HEK293T (cell line): ENCODE results near the gene DHX9.

Experiments used
- CTCF ChIA-PET: fragments of 350-600 bp; formaldehyde crosslinking; extraction: SDS; loops from one replicate; lab custom pipeline; 2021; ENCODE audit warnings: antibody characterized with exemption, inconsistent platforms; lab: Yijun Ruan, JAX
- POLR2A ChIA-PET: fragments of 350-600 bp; formaldehyde crosslinking; extraction: SDS; loops from one replicate; lab custom pipeline; 2020; ENCODE audit warnings: antibody characterized with exemption, inconsistent platforms; lab: Yijun Ruan, JAX
- DNase-seq: peaks from one replicate; pipeline ENCODE4 v3.0.0; 2012; ENCODE audit warnings: mixed read lengths; ENCODE audit errors: extremely low spot score
- ARNT ChIP-seq: fragments of 450-650 bp; IDR thresholded peaks from 2 replicates; pipeline ENCODE4 v1.6.1; 2017; ENCODE audit warnings: mild to moderate bottlenecking
- BHLHE40 ChIP-seq: fragments of 450-650 bp; IDR thresholded peaks from 2 replicates; pipeline ENCODE4 v1.6.1; 2016; ENCODE audit warnings: mild to moderate bottlenecking, moderate library complexity, borderline replicate concordance
- CTBP1 ChIP-seq: fragments of 450-650 bp; IDR thresholded peaks from 2 replicates; pipeline ENCODE4 v1.6.1; 2016; ENCODE audit warnings: borderline replicate concordance
- ELF4 ChIP-seq: fragments of 450-650 bp; IDR thresholded peaks from 2 replicates; pipeline ENCODE4 v1.6.1; 2017; ENCODE audit warnings: antibody characterized with exemption
- FOXA1 ChIP-seq: fragments of 450-650 bp; IDR thresholded peaks from 2 replicates; pipeline ENCODE4 v1.6.1; 2016; ENCODE audit warnings: mild to moderate bottlenecking
- FOXK2 ChIP-seq: fragments of 450-650 bp; IDR thresholded peaks from 2 replicates; pipeline ENCODE4 v1.6.1; 2016; ENCODE audit warnings: mild to moderate bottlenecking
- FOXM1 ChIP-seq: fragments of 450-650 bp; IDR thresholded peaks from 2 replicates; pipeline ENCODE4 v1.6.1; 2017; ENCODE audit warnings: mild to moderate bottlenecking, borderline replicate concordance
- HDGF ChIP-seq: fragments of 450-650 bp; IDR thresholded peaks from 2 replicates; pipeline ENCODE4 v1.6.1; 2017; ENCODE audit warnings: antibody characterized with exemption, borderline replicate concordance
- L3MBTL2 ChIP-seq: fragments of 450-650 bp; conservative IDR thresholded peaks from 2 replicates; pipeline ENCODE4 v1.6.1; 2016; ENCODE audit warnings: mild to moderate bottlenecking
- LEF1 ChIP-seq: fragments of 450-650 bp; IDR thresholded peaks from 2 replicates; pipeline ENCODE4 v1.6.1; 2017; ENCODE audit warnings: mild to moderate bottlenecking, borderline replicate concordance
- NFRKB ChIP-seq: fragments of 450-650 bp; IDR thresholded peaks from 2 replicates; pipeline ENCODE4 v1.6.1; 2016; ENCODE audit warnings: mild to moderate bottlenecking, moderate library complexity
- PKNOX1 ChIP-seq: fragments of 450-650 bp; IDR thresholded peaks from 2 replicates; pipeline ENCODE4 v1.6.1; 2016
- SP1 ChIP-seq: fragments of 450-650 bp; IDR thresholded peaks from 2 replicates; pipeline ENCODE4 v1.6.1; 2017
- SUZ12 ChIP-seq: fragments of 450-650 bp; IDR thresholded peaks from 2 replicates; pipeline ENCODE4 v1.6.1; 2016; ENCODE audit warnings: mild to moderate bottlenecking
- TARDBP ChIP-seq: fragments of 450-650 bp; IDR thresholded peaks from 2 replicates; pipeline ENCODE4 v1.6.1; 2016
- ZNF384 ChIP-seq: fragments of 450-650 bp; IDR thresholded peaks from 2 replicates; pipeline ENCODE4 v1.6.1; 2016

Gene DHX9

GRCh38 chr1:182802006-182802803 is 36.9 kb upstream of the DHX9 start:
- POLR2A ChIA-PET: no interaction called here
- TF ChIP-seq HDGF (no peak), ELF4 (no peak), SUZ12 (no peak), BHLHE40 (no peak), L3MBTL2 (no peak), SP1 (no peak), ARNT (no peak), TARDBP (no peak), LEF1 (no peak), CTBP1 (no peak), FOXA1 (no peak), PKNOX1 (no peak), NFRKB (no peak), FOXK2 (no peak), FOXM1 (no peak), ZNF384 (no peak)
- DNase-seq: no peak
- CTCF ChIA-PET: interaction anchor here (1.0 kb wide), 1 partner anchor 16 kb away, joined by 4 read pairs; no protein-coding TSS in a partner anchor

GRCh38 chr1:182803846-182804245 is 35.3 kb upstream of the DHX9 start:
- DNase-seq: no peak
- POLR2A ChIA-PET: no interaction called here
- CTCF ChIA-PET: no interaction called here
- TF ChIP-seq ARNT (no peak), SUZ12 (no peak), FOXA1 (no peak), NFRKB (no peak), L3MBTL2 (no peak), SP1 (no peak), BHLHE40 (no peak), LEF1 (no peak), ZNF384 (no peak), TARDBP (no peak), HDGF (no peak), FOXK2 (no peak), FOXM1 (no peak), ELF4 (no peak), CTBP1 (no peak), PKNOX1 (no peak)

GRCh38 chr1:182806015-182806678 is 33.0 kb upstream of the DHX9 start:
- TF ChIP-seq FOXA1: no peak

DNA sequence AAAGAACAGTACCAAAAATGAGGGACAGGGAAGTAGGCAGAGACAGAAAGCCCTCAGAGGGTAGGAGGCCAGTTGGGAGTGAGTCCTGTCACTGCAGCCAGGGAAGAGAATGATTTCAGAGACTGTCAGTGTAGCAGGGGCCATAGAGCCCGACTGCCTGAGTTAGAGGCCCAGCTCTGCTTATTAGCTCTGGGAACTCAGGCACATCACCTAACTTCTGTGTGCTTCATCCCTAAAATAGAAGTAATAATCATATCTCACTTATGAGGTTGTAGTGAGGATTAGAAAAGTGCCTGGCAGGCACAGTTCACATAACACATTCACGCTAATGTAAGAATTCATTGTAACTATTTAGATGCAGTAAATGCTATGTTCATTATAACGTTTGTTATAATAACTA is 31.2 kb upstream of the DHX9 start:
- ChIA-PET POLR2A (no interaction called here), CTCF (no interaction called here)
- no peak for DNase-seq
- TF ChIP-seq LEF1: no peak
- TF ChIP-seq TARDBP: no peak
- TF ChIP-seq SUZ12: no peak
- no peak for TF ChIP-seq FOXM1
- TF ChIP-seq NFRKB: no peak
- TF ChIP-seq ZNF384: no peak
- TF ChIP-seq PKNOX1: no peak
- no peak for TF ChIP-seq HDGF
- no peak for TF ChIP-seq ARNT
- TF ChIP-seq ELF4: no peak
- no peak for TF ChIP-seq SP1
- TF ChIP-seq BHLHE40: no peak
- no peak for TF ChIP-seq FOXA1

More at GRCh38 chr1:182806015-182806678, 33.0 kb upstream of the DHX9 start:
- peak; percentile 38 for DNase-seq
- ChIA-PET CTCF (no interaction called here), POLR2A (no interaction called here)

GRCh38 chr1:182809414-182809957 is 29.7 kb upstream of the DHX9 start:
- CTCF ChIA-PET: interaction anchor here (0.5 to 0.7 kb wide), 2 partner anchors 18 to 872 kb away, joined by 3 to 4 read pairs; no protein-coding TSS in a partner anchor
- no peak for DNase-seq
- TF ChIP-seq CTBP1 (no peak), ARNT (no peak), ZNF384 (peak; percentile 19; the same call in 1 of the 2 replicates)
- POLR2A ChIA-PET: no interaction called here
